K562 (cell line): ENCODE results near the gene DDAH1. TPM values are rescaled to one million over a fixed set of nuclear protein-coding genes. Genes with fewer than 3 reads are reported as not detected.

Experiments used
- ATAC-seq: fragments of 200-7000 bp; cut with Tn5 transposase; 3 replicates; pipeline ENCODE4 v1.9.1; 2020; ENCODE audit warnings: moderate library complexity
- BruUV-seq: library from RNA; stranded (reverse); fragments of 400-500 nt; replicated peaks from 2 replicates; lab custom pipeline; 2021; lab: Mats Ljungman, UMichigan
- CTCF ChIA-PET: fragments of 300-600 bp; formaldehyde crosslinking; extraction: SDS; loops from one replicate; lab custom pipeline; 2021; ENCODE audit warnings: low intra/inter-chr PET ratio; lab: Yijun Ruan, JAX
- POLR2A ChIA-PET: fragments of 300-600, 350-650 bp; sonication (Branson Sonifier 250); formaldehyde crosslinking; extraction: SDS; loops from one replicate; lab custom pipeline; 2021; ENCODE audit warnings: antibody characterized with exemption, inconsistent platforms; lab: Yijun Ruan, JAX
- DNase-seq, 4 experiments: peaks; one replicate each; pipeline versions ENCODE4 v3.0.0 to v3.0.0-alpha.2; 2011 to 2018; ENCODE audit warnings: low spot score in 3 of 4, mixed read lengths in 3 of 4; ENCODE audit errors: extremely low read depth in 1 of 4
- FAIRE-seq: peaks from 2 replicates; lab custom pipeline; 2011; peaks lifted over from hg19 to GRCh38; lab: Jason Lieb, UNC
- H2AFZ ChIP-seq: 2 replicates; pipeline ENCODE4 v1.6.0; 2011; ENCODE audit warnings: low read depth, low read length, control low read depth, inconsistent platforms
- H3K27ac ChIP-seq: fragments of 200-600 bp; 3 replicates; pipeline ENCODE4 v1.8.0; 2011; ENCODE audit warnings: low read depth, mild to moderate bottlenecking, control low read depth, inconsistent platforms, low read length, moderate library complexity, mixed read lengths; ENCODE audit errors: extremely low read depth
- H3K27me3 ChIP-seq, 2 experiments: fragments of 300-600 bp in 1 of 2; 2 replicates in 1 of 2; 3 replicates in 1 of 2; pipeline versions ENCODE4 v1.6.0 to v1.8.0; 2011; ENCODE audit warnings: inconsistent platforms in 2 of 2, low read length in 2 of 2, mild to moderate bottlenecking in 1 of 2, mixed read lengths in 1 of 2, moderate library complexity in 1 of 2; ENCODE audit not compliant: control insufficient read depth in 2 of 2, insufficient read depth in 2 of 2
- H3K36me3 ChIP-seq: fragments of 300-600 bp; 3 replicates; pipeline ENCODE4 v1.8.0; 2011; ENCODE audit warnings: mild to moderate bottlenecking, low read length, inconsistent platforms; ENCODE audit not compliant: control insufficient read depth, insufficient read depth
- H3K4me1 ChIP-seq, 2 experiments: fragments of 200-600 bp in 1 of 2; replicated peaks in 1 of 2; 2 replicates in 1 of 2; 3 replicates in 1 of 2; pipeline versions ENCODE4 v1.5.1 to v1.8.0; 2011; ENCODE audit warnings: inconsistent platforms in 2 of 2, low read length in 2 of 2, mild to moderate bottlenecking in 1 of 2, mixed read lengths in 1 of 2, moderate library complexity in 1 of 2; ENCODE audit not compliant: control insufficient read depth in 2 of 2, insufficient read depth in 2 of 2
- H3K4me2 ChIP-seq: 2 replicates; pipeline ENCODE4 v1.6.1; 2011; ENCODE audit warnings: low read length, control low read depth, inconsistent platforms, mixed read lengths; ENCODE audit not compliant: insufficient read depth
- H3K4me3 ChIP-seq: fragments of 200-600 bp; sonication (generic), shearing (Covaris generic); 2 replicates; pipeline ENCODE4 v1.5.1; 2016; ENCODE audit warnings: control low read depth, inconsistent platforms
- H3K79me2 ChIP-seq: fragments of 200-600 bp; 3 replicates; pipeline ENCODE4 v1.8.0; 2011; ENCODE audit warnings: low read length, inconsistent platforms; ENCODE audit not compliant: control insufficient read depth, insufficient read depth
- H3K9ac ChIP-seq, 2 experiments: 2 replicates each; pipeline versions ENCODE4 v1.6.0 to v1.6.1; 2011; ENCODE audit warnings: low read depth in 2 of 2, low read length in 2 of 2, control low read depth in 1 of 2, inconsistent platforms in 1 of 2, mild to moderate bottlenecking in 1 of 2, mixed read lengths in 1 of 2; ENCODE audit not compliant: insufficient read depth in 1 of 2
- H3K9me1 ChIP-seq: one replicate; pipeline ENCODE4 v1.6.0; 2011; ENCODE audit warnings: inconsistent platforms, mild to moderate bottlenecking, low read length, moderate library complexity; ENCODE audit not compliant: control insufficient read depth, insufficient read depth
- H3K9me3 ChIP-seq: replicated peaks from 2 replicates; pipeline ENCODE4 v1.5.1; 2011; ENCODE audit warnings: low read depth, low read length, inconsistent platforms; ENCODE audit not compliant: control insufficient read depth, insufficient read depth
- H4K20me1 ChIP-seq: replicated peaks from 2 replicates; pipeline ENCODE4 v1.6.1; 2011; ENCODE audit warnings: low read length, inconsistent platforms, mixed read lengths; ENCODE audit not compliant: control insufficient read depth, insufficient read depth
- CHD4 ChIP-seq: fragments of 200-600 bp; sonication (generic); IDR thresholded peaks from 3 replicates; pipeline ENCODE4 v1.6.1; 2012; ENCODE audit warnings: low read depth, mild to moderate bottlenecking, mixed read lengths, low read length, inconsistent platforms; ENCODE audit not compliant: insufficient read depth, insufficient replicate concordance, poor library complexity, severe bottlenecking
- E2F3 ChIP-seq: fragments of 250-450 bp; sonication (Bioruptor Pico); IDR thresholded peaks from 2 replicates; pipeline ENCODE4 v1.4.0; 2020; ENCODE audit warnings: mild to moderate bottlenecking
- E2F6 ChIP-seq, 2 experiments: IDR thresholded peaks; 2 replicates each; pipeline ENCODE4 v1.6.1; 2011; ENCODE audit warnings: borderline replicate concordance in 1 of 2, control low read depth in 1 of 2, low read depth in 1 of 2, low read length in 1 of 2, mild to moderate bottlenecking in 1 of 2, mixed read lengths in 1 of 2, moderate library complexity in 1 of 2; ENCODE audit not compliant: insufficient read depth in 1 of 2, insufficient read length in 1 of 2, poor library complexity in 1 of 2, severe bottlenecking in 1 of 2; ENCODE audit errors: extremely low read depth in 1 of 2
- GATAD2A ChIP-seq: fragments of 450-650 bp; IDR thresholded peaks from 2 replicates; pipeline ENCODE4 v1.6.1; 2017
- ILK ChIP-seq: fragments of 450-650 bp; IDR thresholded peaks from 2 replicates; pipeline ENCODE4 v1.6.1; 2016; ENCODE audit warnings: missing genetic modification characterization, low read depth, mild to moderate bottlenecking, missing compliant biosample characterization, moderate library complexity, borderline replicate concordance
- NR4A1 ChIP-seq, 2 experiments: fragments of 250-450 bp in 1 of 2; fragments of 450-650 bp in 1 of 2; sonication (Bioruptor Pico) in 1 of 2; IDR thresholded peaks; 2 replicates each; pipeline versions ENCODE4 v1.4.0 to v1.6.1; 2016 to 2020; ENCODE audit warnings: mild to moderate bottlenecking in 2 of 2, missing compliant biosample characterization in 1 of 2, missing genetic modification characterization in 1 of 2, moderate library complexity in 1 of 2
- PTRF ChIP-seq: fragments of 450-650 bp; IDR thresholded peaks from 2 replicates; pipeline ENCODE4 v1.6.1; 2016; ENCODE audit warnings: mild to moderate bottlenecking, missing genetic modification characterization, missing compliant biosample characterization
- RCOR1 ChIP-seq, 2 experiments: IDR thresholded peaks; 2 replicates each; pipeline ENCODE4 v1.6.1; 2012; ENCODE audit warnings: low read depth in 2 of 2, low read length in 2 of 2, borderline replicate concordance in 1 of 2, improper control_type of control experiment in 1 of 2
- TCFL5 ChIP-seq: fragments of 250-450 bp; sonication (Bioruptor Pico); conservative IDR thresholded peaks from 2 replicates; pipeline ENCODE4 v1.6.1; 2021; ENCODE audit warnings: mild to moderate bottlenecking, moderate library complexity, matching md5 sums
- ZKSCAN8 ChIP-seq: fragments of 200-800 bp; sonication (Bioruptor generic); IDR thresholded peaks from 2 replicates; pipeline ENCODE4 v1.6.1; 2016; ENCODE audit warnings: missing genetic modification characterization, missing compliant biosample characterization
- ZNF3 ChIP-seq: fragments of 250-450 bp; sonication (Bioruptor Pico); IDR thresholded peaks from 2 replicates; pipeline ENCODE4 v1.5.0; 2021; ENCODE audit warnings: mild to moderate bottlenecking, moderate library complexity
- ZNF512 ChIP-seq: IDR thresholded peaks from 2 replicates; pipeline ENCODE4 v1.6.1; 2016; ENCODE audit warnings: missing genetic modification characterization, missing compliant biosample characterization
- WGBS: fragments of 100-300 bp; shearing (Covaris generic); methylation state at CpG from one replicate; pipeline ENCODE4 v1.1.6; 2016; ENCODE audit warnings: low coverage, mixed read lengths; ENCODE audit not compliant: insufficient coverage; ENCODE audit errors: missing lambda C conversion rate; 5-methylcytosine and 5-hydroxymethylcytosine counted together
- in situ Hi-C: fragments of 300-500 bp; cut with MboI; formaldehyde crosslinking; loops from 4 replicates; pipeline ENCODE4 v1.15.0; 2018; ENCODE audit warnings: inconsistent platforms, mixed read lengths
- intact Hi-C: fragments of 100-400 bp; cut with micrococcal nuclease; formaldehyde crosslinking; loops from 2 replicates; pipeline ENCODE4 v1.14.2; 2022
- polyA plus RNA-seq, 8 experiments: library from polyadenylated mRNA; depleted of rRNA in 4 of 8; stranded (reverse) in 5 of 8; unstranded in 3 of 8; fragments of >200 nt; fragmentation: Nextera tagmentation in 2 of 8; fragmentation: Illumina TruSeq in 1 of 8; extraction: Ambion mirVana in 2 of 8; extraction: Trizol in 1 of 8; gene quantifications; 2 replicates each; pipeline versions ENCODE4 v1.2.1 to v1.2.3, GENCODE V29; 2011 to 2014; ENCODE audit warnings: inconsistent platforms in 1 of 8, missing spikeins in 1 of 8
- total RNA-seq, 7 experiments: library from RNA; depleted of rRNA in 6 of 7; stranded (reverse); fragments of >200 nt in 6 of 7; fragmentation: Illumina TruSeq in 2 of 7; extraction: Trizol in 2 of 7; gene quantifications; 2 replicates each; pipeline versions ENCODE4 v1.2.1 to v1.2.3, GENCODE V29; 2011 to 2021; ENCODE audit warnings: low replicate concordance in 1 of 7
- TF ChIP-seq, protein P1 (sequence below): fragments of 250-450 bp; sonication (Bioruptor Pico); IDR thresholded peaks from 2 replicates; pipeline ENCODE4 v1.4.0; 2020

DDAH1 gene
- total and polyA plus RNA-seq, 9 of the 15 experiments (the other 6 are each of a cell fraction or from before 2014, with no cell fraction given): 0.04 to 0.24 (median 0.10) TPM

DNA sequence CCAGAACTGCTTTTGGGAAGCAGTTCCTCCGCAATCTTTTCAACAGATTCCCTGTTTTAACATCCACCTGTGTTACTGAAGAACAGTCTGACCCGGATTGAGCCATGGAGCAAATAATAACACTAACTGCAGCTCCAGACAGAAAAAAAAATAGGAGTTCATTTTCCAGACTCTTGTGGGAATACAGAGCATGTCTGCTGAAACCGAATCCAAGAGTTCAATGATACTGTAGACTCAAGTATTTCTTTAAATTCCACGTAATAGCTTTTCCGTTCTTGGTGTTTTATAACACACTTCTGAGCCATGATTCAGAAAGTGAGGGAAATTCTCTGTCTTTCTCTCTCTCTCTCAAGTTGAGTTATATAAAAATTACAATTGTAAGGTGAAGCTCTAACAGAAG, 60.6 kb downstream of the DDAH1 start:
- H2AFZ ChIP-seq: no peak overlapping the region
- intact Hi-C loops: no loop called here
- H3K4me2 ChIP-seq: no peak overlapping the region
- H3K79me2 ChIP-seq: no peaks in the 10 kb centered on the region
- H3K27me3 ChIP-seq: no peaks in the 10 kb centered on the region
- H4K20me1 ChIP-seq: no peaks in the 10 kb centered on the region
- no peak overlapping the region for H3K4me3 ChIP-seq
- no peaks in the 10 kb centered on the region for H3K9me1 ChIP-seq
- in situ Hi-C loops: no loop called here
- POLR2A ChIA-PET: interaction anchor here (0.7 kb wide), 1 partner anchor 15 kb away, joined by 3 read pairs; no protein-coding TSS in a partner anchor
- no peak for ATAC-seq
- FAIRE-seq: no peak
- no peak overlapping the region for H3K9ac ChIP-seq
- H3K9me3 ChIP-seq: no peaks in the 10 kb centered on the region
- H3K36me3 ChIP-seq: no peaks in the 10 kb centered on the region
- no peaks in the 10 kb centered on the region for H3K4me1 ChIP-seq
- no peak overlapping the region for H3K27ac ChIP-seq
- BruUV-seq: no TSS peak
- TF ChIP-seq CHD4 (no peak), E2F6 (IDR thresholded peaks at IDR 0.05; ENCODE audit: borderline replicate concordance in 1 of 2, extremely low read depth in 1 of 2, insufficient read depth in 1 of 2, insufficient read length in 1 of 2, low read depth in 1 of 2, low read length in 1 of 2, poor library complexity in 1 of 2, severe bottlenecking in 1 of 2) (no peak), ZKSCAN8 (CRISPR knock-in tag) (no peak), NR4A1 (CRISPR knock-in tag; IDR thresholded peaks at IDR 0.05) (no peak), NR4A1 (tag; IDR thresholded peaks at IDR 0.05) (no peak), E2F3 (CRISPR knock-in tag) (no peak), ZNF3 (no peak), ILK (tag) (no peak), GATAD2A (no peak), PTRF (no peak), ZNF512 (tag) (no peak), TCFL5 (CRISPR knock-in tag) (no peak), RCOR1 (IDR thresholded peaks at IDR 0.05; ENCODE audit: borderline replicate concordance in 1 of 2, low read depth in 2 of 2, low read length in 2 of 2) (no peak)
- TF ChIP-seq, protein P1, sequence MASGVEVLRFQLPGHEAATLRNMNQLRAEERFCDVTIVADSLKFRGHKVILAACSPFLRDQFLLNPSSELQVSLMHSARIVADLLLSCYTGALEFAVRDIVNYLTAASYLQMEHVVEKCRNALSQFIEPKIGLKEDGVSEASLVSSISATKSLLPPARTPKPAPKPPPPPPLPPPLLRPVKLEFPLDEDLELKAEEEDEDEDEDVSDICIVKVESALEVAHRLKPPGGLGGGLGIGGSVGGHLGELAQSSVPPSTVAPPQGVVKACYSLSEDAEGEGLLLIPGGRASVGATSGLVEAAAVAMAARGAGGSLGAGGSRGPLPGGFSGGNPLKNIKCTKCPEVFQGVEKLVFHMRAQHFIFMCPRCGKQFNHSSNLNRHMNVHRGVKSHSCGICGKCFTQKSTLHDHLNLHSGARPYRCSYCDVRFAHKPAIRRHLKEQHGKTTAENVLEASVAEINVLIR (CRISPR knock-in tag): no peak
- no peak for DNase-seq
- WGBS: 0% methylated on average over 5 of the region's 5 CpGs
- CTCF ChIA-PET: no interaction called here
